Right lobe of liver (tissue), 6 donors: ENCODE data around the gene SNAP25. TPM values are rescaled to one million over a fixed set of nuclear protein-coding genes. Genes with fewer than 3 reads are reported as not detected.

Experiments
- ATAC-seq, 4 donors: fragments of 200-7000 bp; cut with Tn5 transposase; one replicate each; pipeline ENCODE4 v1.9.1; 2020; ENCODE audit warnings: mild to moderate bottlenecking in 4 of 4, moderate library complexity in 4 of 4
- DNase-seq, 3 donors: peaks; one replicate each; pipeline ENCODE4 v3.0.0-alpha.2; 2020
- H3K27ac ChIP-seq, 3 donors: fragments of 200-600 bp; one replicate each; pipeline ENCODE4 v1.8.0; 2022
- H3K27me3 ChIP-seq, 2 donors: fragments of 200-600 bp; one replicate each; pipeline ENCODE4 v1.8.0; 2022
- H3K36me3 ChIP-seq, 4 donors: fragments of 200-600 bp; sonication (generic) in 1 of 4; one replicate each; pipeline versions ENCODE4 v1.5.1 to v1.8.0; 2017 to 2022; ENCODE audit warnings: control low read depth in 1 of 4
- H3K4me1 ChIP-seq, 4 donors: fragments of 200-600 bp; sonication (generic) in 1 of 4; one replicate each; pipeline versions ENCODE4 v1.5.1 to v1.8.0; 2017 to 2022; ENCODE audit warnings: control low read depth in 1 of 4
- H3K4me3 ChIP-seq, 3 donors: fragments of 200-600 bp; one replicate each; pipeline ENCODE4 v1.8.0; 2022
- H3K9me3 ChIP-seq, 4 donors: fragments of 200-600 bp; sonication (generic) in 1 of 4; one replicate each; pipeline versions ENCODE4 v1.5.1 to v1.8.0; 2017 to 2022; ENCODE audit warnings: control low read depth in 1 of 4
- POLR2A ChIP-seq: fragments of 450-650 bp; IDR thresholded peaks from one replicate; pipeline ENCODE4 v1.6.1; 2017; ENCODE audit warnings: antibody characterized with exemption, mild to moderate bottlenecking
- WGBS: methylation state at CpG from one replicate; pipeline ENCODE4 v1.1.6; 2018; ENCODE audit warnings: low coverage, low lambda C conversion rate; ENCODE audit not compliant: insufficient coverage; ENCODE audit errors: missing lambda C conversion rate; 5-methylcytosine and 5-hydroxymethylcytosine counted together
- intact Hi-C, 2 donors: fragments of 100-400 bp; cut with DNase I; formaldehyde crosslinking; loops; one replicate each; pipeline versions ENCODE4 v1.11.2 to v1.14.1; 2022
- total RNA-seq, 6 experiments: library from RNA; depleted of rRNA in 2 of 6; stranded (reverse); fragments of >200 nt in 2 of 6; fragmentation: NEBNext Ultra II Directional in 3 of 6; extraction: Animal tissue kit (Norgen Biotek cat#: 25700) in 3 of 6; gene quantifications; one replicate each; pipeline versions ENCODE4 v1.1.0 to v1.2.4, GENCODE V29; 2016 to 2023
- TF ChIP-seq, protein P1 (sequence below), 4 donors: fragments of 200-600 bp in 3 of 4; fragments of 450-650 bp in 1 of 4; IDR thresholded peaks; one replicate each; pipeline versions ENCODE4 v1.5.1 to v1.8.0; 2016 to 2022; ENCODE audit warnings: antibody characterized with exemption in 4 of 4, mild to moderate bottlenecking in 2 of 4
- donor health status: DM: no; HTN: yes; CAD: no.
- donor health status: DM: no; HTN: no; CAD: no.
- donor health status: DM: no; HTN: no; CAD: no.
- donor health status: DM: no; HTN: yes; CAD: no.
- donor health status: DM: no; HTN: yes; CAD: no.

Gene SNAP25
- total RNA-seq, 6 experiments from 2014 or later = 0.23 to 0.32 TPM; not detected in 4

- no peak for TF ChIP-seq POLR2A
- TF ChIP-seq, protein P1, sequence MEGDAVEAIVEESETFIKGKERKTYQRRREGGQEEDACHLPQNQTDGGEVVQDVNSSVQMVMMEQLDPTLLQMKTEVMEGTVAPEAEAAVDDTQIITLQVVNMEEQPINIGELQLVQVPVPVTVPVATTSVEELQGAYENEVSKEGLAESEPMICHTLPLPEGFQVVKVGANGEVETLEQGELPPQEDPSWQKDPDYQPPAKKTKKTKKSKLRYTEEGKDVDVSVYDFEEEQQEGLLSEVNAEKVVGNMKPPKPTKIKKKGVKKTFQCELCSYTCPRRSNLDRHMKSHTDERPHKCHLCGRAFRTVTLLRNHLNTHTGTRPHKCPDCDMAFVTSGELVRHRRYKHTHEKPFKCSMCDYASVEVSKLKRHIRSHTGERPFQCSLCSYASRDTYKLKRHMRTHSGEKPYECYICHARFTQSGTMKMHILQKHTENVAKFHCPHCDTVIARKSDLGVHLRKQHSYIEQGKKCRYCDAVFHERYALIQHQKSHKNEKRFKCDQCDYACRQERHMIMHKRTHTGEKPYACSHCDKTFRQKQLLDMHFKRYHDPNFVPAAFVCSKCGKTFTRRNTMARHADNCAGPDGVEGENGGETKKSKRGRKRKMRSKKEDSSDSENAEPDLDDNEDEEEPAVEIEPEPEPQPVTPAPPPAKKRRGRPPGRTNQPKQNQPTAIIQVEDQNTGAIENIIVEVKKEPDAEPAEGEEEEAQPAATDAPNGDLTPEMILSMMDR (IDR thresholded peaks at IDR 0.05) = no peak
- H3K9me3 ChIP-seq = no peaks in the 10 kb centered on the region
- no peak overlapping the region for H3K4me3 ChIP-seq
- DNase-seq = no peak
- intact Hi-C loops = no loop called here
- ATAC-seq = no peak
- H3K4me1 ChIP-seq = peaks cover 0 to 4% (median 0%) of the 10 kb centered on the region in 4 donors
- no peaks in the 10 kb centered on the region for H3K27me3 ChIP-seq
- H3K27ac ChIP-seq = no peak overlapping the region
- WGBS = 90% methylated on average over 12 of the region's 16 CpGs
- no peaks in the 10 kb centered on the region for H3K36me3 ChIP-seq
These were observed 45.5 kb upstream of the SNAP25 start for GRCh38 chr20:10172998-10173655.

DNA sequence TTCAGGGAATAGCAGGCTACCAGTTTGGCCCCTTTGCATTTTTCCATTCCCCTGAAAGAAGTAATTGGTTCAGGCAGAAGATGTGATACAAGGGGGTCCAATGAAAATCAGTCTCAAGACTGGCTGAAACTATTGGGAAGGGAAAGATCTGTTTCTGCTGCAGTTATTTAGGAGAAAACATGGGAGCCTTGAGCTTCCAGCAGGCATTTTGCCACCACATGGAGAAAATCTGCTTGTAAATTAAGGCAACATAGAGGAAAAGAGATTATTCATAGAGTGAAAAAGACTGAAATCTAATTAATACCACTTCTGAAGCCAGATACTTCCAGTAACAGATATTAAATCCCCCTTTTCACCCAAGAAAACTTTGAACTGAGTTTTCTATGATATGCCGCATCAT is 44.2 kb upstream of the SNAP25 start:
- Histone ChIP-seq H3K4me1 (peaks cover 0 to 4% (median 0%) of the 10 kb centered on the region in 4 donors), H3K9me3 (no peaks in the 10 kb centered on the region), H3K4me3 (no peak overlapping the region), H3K27me3 (no peaks in the 10 kb centered on the region), H3K36me3 (no peaks in the 10 kb centered on the region), H3K27ac (no peak overlapping the region)
- ATAC-seq (no peak), DNase-seq (no peak)
- TF ChIP-seq, protein P1 (IDR thresholded peaks at IDR 0.05) = no peak
- no peak for TF ChIP-seq POLR2A
- intact Hi-C loops = no loop called here
- 88% methylated on average over 1 of the region's 1 CpG for WGBS

DNA sequence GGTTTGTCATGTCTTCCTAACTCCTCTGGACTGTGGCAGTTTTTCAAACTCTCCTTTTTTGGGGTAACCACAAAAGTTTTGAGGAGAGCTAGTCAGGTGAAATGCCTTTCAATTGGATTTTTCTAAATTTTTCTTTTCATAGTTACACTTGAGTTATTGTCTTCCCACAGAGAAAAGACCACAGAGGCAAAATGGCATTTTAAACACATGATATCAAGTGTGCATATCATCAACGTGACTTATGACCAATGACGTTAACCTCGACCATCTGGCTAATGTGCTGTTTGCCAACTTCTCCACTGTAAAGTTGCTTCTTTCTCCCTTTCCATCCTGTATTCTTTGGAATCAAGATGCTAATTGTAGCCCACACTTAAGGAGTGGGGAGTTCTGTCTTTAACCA is 41.3 kb upstream of the SNAP25 start:
- H3K36me3 ChIP-seq = no peaks in the 10 kb centered on the region
- no peaks in the 10 kb centered on the region for H3K27me3 ChIP-seq
- WGBS = 83% methylated on average over 3 of the region's 3 CpGs
- DNase-seq (no peak), ATAC-seq (no peak)
- no peaks in the 10 kb centered on the region for H3K9me3 ChIP-seq
- no peak overlapping the region for H3K27ac ChIP-seq
- intact Hi-C loops = no loop called here
- H3K4me3 ChIP-seq = no peak overlapping the region
- TF ChIP-seq, protein P1 (IDR thresholded peaks at IDR 0.05) = no peak
- no peak for TF ChIP-seq POLR2A
- H3K4me1 ChIP-seq = peaks cover 0 to 4% (median 0%) of the 10 kb centered on the region in 4 donors

GRCh38 chr20:10178091-10178490 is 40.5 kb upstream of the SNAP25 start:
- Histone ChIP-seq H3K27ac (no peak overlapping the region), H3K4me3 (no peak overlapping the region), H3K9me3 (no peaks in the 10 kb centered on the region), H3K4me1 (peaks cover 0 to 4% (median 0%) of the 10 kb centered on the region in 4 donors), H3K36me3 (no peaks in the 10 kb centered on the region), H3K27me3 (no peaks in the 10 kb centered on the region)
- intact Hi-C loops = no loop called here
- 91% methylated on average over 1 of the region's 1 CpG for WGBS
- ATAC-seq (no peak), DNase-seq (no peak)
- TF ChIP-seq, protein P1 (IDR thresholded peaks at IDR 0.05) = no peak
- no peak for TF ChIP-seq POLR2A
